Keratinocyte (primary cell): ENCODE data around the gene MT3. TPM values are rescaled to one million over a fixed set of nuclear protein-coding genes. Genes with fewer than 3 reads are reported as not detected.

ENCODE experiments used
- DNase-seq: peaks from one replicate; pipeline ENCODE4 v3.0.0-alpha.2; 2011; ENCODE audit warnings: low read depth, missing footprints, low spot score
- FAIRE-seq: peaks from 2 replicates; lab custom pipeline; 2011; peaks lifted over from hg19 to GRCh38; lab: Jason Lieb, UNC
- H2AFZ ChIP-seq: 2 replicates; pipeline ENCODE4 v1.6.0; 2012; ENCODE audit warnings: low read length, control low read depth, inconsistent platforms; ENCODE audit not compliant: control insufficient read depth
- H3K27ac ChIP-seq: 2 replicates; pipeline ENCODE4 v1.5.1; 2011; ENCODE audit warnings: low read length; ENCODE audit not compliant: control insufficient read depth, insufficient read depth
- H3K27me3 ChIP-seq: 3 replicates; pipeline ENCODE4 v1.6.0; 2011; ENCODE audit warnings: low read length; ENCODE audit not compliant: control insufficient read depth, insufficient read depth; ENCODE audit errors: extremely low read depth
- H3K36me3 ChIP-seq, 2 experiments: 2 replicates in 1 of 2; 3 replicates in 1 of 2; pipeline ENCODE4 v1.5.1; 2011; ENCODE audit warnings: low read length in 2 of 2, mild to moderate bottlenecking in 1 of 2; ENCODE audit not compliant: control insufficient read depth in 2 of 2, insufficient read depth in 2 of 2; ENCODE audit errors: extremely low read depth in 1 of 2
- H3K4me1 ChIP-seq: 3 replicates; pipeline ENCODE4 v1.5.1; 2011; ENCODE audit warnings: low read length; ENCODE audit not compliant: control insufficient read depth, insufficient read depth; ENCODE audit errors: extremely low read depth
- H3K4me2 ChIP-seq: 3 replicates; pipeline ENCODE4 v1.6.0; 2011; ENCODE audit warnings: low read depth, low read length; ENCODE audit not compliant: control insufficient read depth, insufficient read depth; ENCODE audit errors: extremely low read depth
- H3K4me3 ChIP-seq, 3 experiments: fragments of 200-600 bp in 1 of 3; sonication (generic) in 1 of 3; 2 replicates in 2 of 3; 3 replicates in 1 of 3; pipeline ENCODE4 v1.5.1; 2011 to 2016; ENCODE audit warnings: low read length in 3 of 3, mild to moderate bottlenecking in 3 of 3, control low read depth in 2 of 3, inconsistent platforms in 1 of 3, low read depth in 1 of 3, mixed read lengths in 1 of 3, mixed run types in 1 of 3, moderate library complexity in 1 of 3; ENCODE audit not compliant: control insufficient read depth in 2 of 3, insufficient read depth in 2 of 3; ENCODE audit errors: extremely low read depth in 1 of 3
- H3K79me2 ChIP-seq: 2 replicates; pipeline ENCODE4 v1.6.0; 2012; ENCODE audit warnings: low read length; ENCODE audit not compliant: control insufficient read depth, insufficient read depth
- H3K9ac ChIP-seq: 3 replicates; pipeline ENCODE4 v1.6.0; 2011; ENCODE audit warnings: low read length; ENCODE audit not compliant: control insufficient read depth, insufficient read depth; ENCODE audit errors: extremely low read depth
- H3K9me1 ChIP-seq: 3 replicates; pipeline ENCODE4 v1.6.0; 2011; ENCODE audit warnings: low read length; ENCODE audit not compliant: control insufficient read depth, insufficient read depth; ENCODE audit errors: extremely low read depth
- H3K9me3 ChIP-seq: 2 replicates; pipeline ENCODE4 v1.5.1; 2012; ENCODE audit warnings: low read depth, low read length; ENCODE audit not compliant: control insufficient read depth
- H4K20me1 ChIP-seq: 3 replicates; pipeline ENCODE4 v1.6.0; 2011; ENCODE audit warnings: low read length; ENCODE audit not compliant: control insufficient read depth, insufficient read depth; ENCODE audit errors: extremely low read depth
- EZH2 ChIP-seq: IDR thresholded peaks from one replicate; pipeline ENCODE4 v1.6.1; 2012; ENCODE audit warnings: inconsistent platforms, mild to moderate bottlenecking, low read length, moderate library complexity
- dilution Hi-C: fragments of 300-500 bp; cut with MboI; formaldehyde crosslinking; loops from one replicate; pipeline ENCODE4 v1.7.0; 2020; ENCODE audit warnings: low sequenced_read_pairs; ENCODE audit not compliant: extremely low pct_ligation_motif_present
- polyA plus RNA-seq, 5 experiments: library from polyadenylated mRNA; depleted of rRNA in 3 of 5; stranded (reverse) in 3 of 5; stranded (forward) in 1 of 5; unstranded in 1 of 5; fragments of >200 nt; gene quantifications; 1 replicate in 1 of 5; 2 replicates in 3 of 5; 3 replicates in 1 of 5; pipeline versions ENCODE4 v1.2.1 to v1.2.3, GENCODE V29; 2011 to 2012; ENCODE audit warnings: missing spikeins in 2 of 5, low read depth in 1 of 5, low replicate concordance in 1 of 5
- TF ChIP-seq, protein P1 (sequence below), 3 experiments: IDR thresholded peaks in 1 of 3; conservative IDR thresholded peaks in 1 of 3; optimal IDR thresholded peaks in 1 of 3; 2 replicates in 2 of 3; 3 replicates in 1 of 3; pipeline versions ENCODE3 to v1.5.1; 2011; ENCODE audit warnings: low read length in 3 of 3, mild to moderate bottlenecking in 3 of 3, moderate library complexity in 2 of 3, control low read depth in 1 of 3, inconsistent platforms in 1 of 3; ENCODE audit not compliant: insufficient read depth in 2 of 3; ENCODE audit errors: extremely low read depth in 1 of 3

MT3 gene
- polyA plus RNA-seq, 1 donor (not counting 4 experiments of a cell fraction or from before 2014, with no cell fraction given), result not detected

DNA sequence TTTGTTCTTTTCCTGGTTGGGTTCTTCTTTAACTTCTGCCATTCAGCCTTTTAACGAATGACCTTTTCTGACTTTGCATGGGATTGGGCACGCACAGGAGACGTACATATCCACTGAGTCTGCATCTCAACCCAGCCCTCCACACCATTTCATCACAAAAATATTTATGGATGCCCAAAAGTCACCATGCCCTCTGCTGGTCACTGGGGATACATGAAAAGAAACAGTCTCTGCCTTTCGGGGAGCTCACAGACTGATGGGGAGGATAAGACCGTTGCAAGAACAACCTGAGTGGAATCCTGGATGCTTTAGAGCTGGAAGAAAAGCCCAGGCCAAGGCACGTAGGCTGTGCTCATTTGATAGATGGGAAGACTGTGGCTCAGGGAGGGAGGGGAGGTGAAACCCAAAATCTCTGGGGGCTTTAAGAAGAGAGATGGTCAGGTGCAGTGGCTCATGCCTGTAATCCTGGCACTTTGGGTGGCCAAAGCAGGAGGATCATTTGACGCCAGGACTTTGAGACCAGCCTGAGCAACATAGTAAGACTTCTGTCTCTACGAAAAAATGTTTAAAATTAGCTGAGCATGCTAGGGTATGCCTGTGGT lies 11.2 kb downstream of the MT3 start:
- H3K9me1 ChIP-seq, result no peaks in the 10 kb centered on the region
- dilution Hi-C loops, result no loop called here
- no peak overlapping the region for H3K27ac ChIP-seq
- H3K9me3 ChIP-seq, result no peaks in the 10 kb centered on the region
- no peak for DNase-seq
- peaks cover 7% of the 10 kb centered on the region for H3K4me1 ChIP-seq
- no peak for TF ChIP-seq EZH2
- TF ChIP-seq, protein P1, sequence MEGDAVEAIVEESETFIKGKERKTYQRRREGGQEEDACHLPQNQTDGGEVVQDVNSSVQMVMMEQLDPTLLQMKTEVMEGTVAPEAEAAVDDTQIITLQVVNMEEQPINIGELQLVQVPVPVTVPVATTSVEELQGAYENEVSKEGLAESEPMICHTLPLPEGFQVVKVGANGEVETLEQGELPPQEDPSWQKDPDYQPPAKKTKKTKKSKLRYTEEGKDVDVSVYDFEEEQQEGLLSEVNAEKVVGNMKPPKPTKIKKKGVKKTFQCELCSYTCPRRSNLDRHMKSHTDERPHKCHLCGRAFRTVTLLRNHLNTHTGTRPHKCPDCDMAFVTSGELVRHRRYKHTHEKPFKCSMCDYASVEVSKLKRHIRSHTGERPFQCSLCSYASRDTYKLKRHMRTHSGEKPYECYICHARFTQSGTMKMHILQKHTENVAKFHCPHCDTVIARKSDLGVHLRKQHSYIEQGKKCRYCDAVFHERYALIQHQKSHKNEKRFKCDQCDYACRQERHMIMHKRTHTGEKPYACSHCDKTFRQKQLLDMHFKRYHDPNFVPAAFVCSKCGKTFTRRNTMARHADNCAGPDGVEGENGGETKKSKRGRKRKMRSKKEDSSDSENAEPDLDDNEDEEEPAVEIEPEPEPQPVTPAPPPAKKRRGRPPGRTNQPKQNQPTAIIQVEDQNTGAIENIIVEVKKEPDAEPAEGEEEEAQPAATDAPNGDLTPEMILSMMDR (optimal IDR thresholded peaks at IDR 0.05 in 1 of 3, IDR thresholded peaks at IDR 0.05 in 1 of 3, conservative IDR thresholded peaks at IDR 0.05 in 1 of 3; ENCODE audit: extremely low read depth in 1 of 3, insufficient read depth in 2 of 3, low read length in 3 of 3), result peak; percentile 65 to 84 (median 76)
- no peak overlapping the region for H3K4me3 ChIP-seq
- peak; percentile 91 for FAIRE-seq
- H4K20me1 ChIP-seq, result no peaks in the 10 kb centered on the region
- H3K4me2 ChIP-seq, result no peak overlapping the region
- no peaks in the 10 kb centered on the region for H3K79me2 ChIP-seq
- H2AFZ ChIP-seq, result no peak overlapping the region
- no peaks in the 10 kb centered on the region for H3K36me3 ChIP-seq
- no peaks in the 10 kb centered on the region for H3K27me3 ChIP-seq
- H3K9ac ChIP-seq, result no peak overlapping the region

DNA sequence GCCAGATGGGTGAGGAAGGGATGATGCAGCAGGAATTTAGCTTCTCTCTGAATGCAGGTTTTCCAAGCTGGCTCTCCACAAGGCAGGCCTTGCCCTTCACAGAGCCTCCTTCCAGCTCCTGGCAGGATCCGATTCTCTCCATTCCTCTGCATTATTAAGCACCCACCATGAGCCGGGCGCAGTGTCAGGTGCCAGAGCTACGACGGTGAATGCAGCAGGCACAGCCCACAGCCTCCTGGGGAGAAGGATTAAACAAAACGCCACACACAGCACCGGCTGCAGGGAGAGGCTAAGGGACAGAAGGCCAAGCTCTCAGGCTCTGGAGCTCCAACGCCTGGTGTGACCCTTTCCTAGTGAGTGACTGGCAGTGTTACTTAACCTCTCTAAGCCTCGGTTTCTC lies 12.0 kb downstream of the MT3 start:
- Histone ChIP-seq H3K79me2 (no peaks in the 10 kb centered on the region), H3K9ac (no peak overlapping the region), H3K27ac (no peak overlapping the region), H3K4me2 (no peak overlapping the region), H3K9me1 (no peaks in the 10 kb centered on the region), H3K9me3 (no peaks in the 10 kb centered on the region), H3K27me3 (no peaks in the 10 kb centered on the region), H3K4me3 (no peak overlapping the region), H3K36me3 (no peaks in the 10 kb centered on the region), H4K20me1 (no peaks in the 10 kb centered on the region), H2AFZ (no peak overlapping the region), H3K4me1 (peaks cover 15% of the 10 kb centered on the region)
- TF ChIP-seq EZH2, result no peak
- TF ChIP-seq, protein P1 (optimal IDR thresholded peaks at IDR 0.05 in 1 of 3, IDR thresholded peaks at IDR 0.05 in 1 of 3, conservative IDR thresholded peaks at IDR 0.05 in 1 of 3; ENCODE audit: extremely low read depth in 1 of 3, insufficient read depth in 2 of 3, low read length in 3 of 3), result no peak
- dilution Hi-C loops, result no loop called here
- DNase-seq (no peak), FAIRE-seq (no peak)
